ENCODE results near the gene ZBTB7B.

DNA sequence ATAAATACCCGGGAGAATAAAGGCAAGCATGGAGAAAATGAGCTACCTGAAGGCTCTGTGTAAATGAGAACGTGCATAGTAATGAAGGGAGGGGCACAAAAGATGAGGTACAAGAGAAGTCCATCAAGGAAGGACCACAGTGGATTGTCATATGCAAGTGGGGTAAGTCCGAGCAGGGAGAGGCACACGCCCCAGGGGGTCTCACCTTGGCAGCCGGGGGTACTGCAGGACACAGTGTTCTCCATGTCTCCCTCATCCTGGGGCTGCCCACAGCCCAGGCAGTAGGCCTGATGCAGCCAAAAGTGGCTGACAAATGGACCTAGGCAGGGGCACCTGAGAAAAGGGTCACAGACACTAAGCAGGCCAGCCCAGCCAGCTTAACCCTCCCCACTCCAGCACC lies 21.0 kb downstream of the ZBTB7B start:
- TF ChIP-seq, protein P1, sequence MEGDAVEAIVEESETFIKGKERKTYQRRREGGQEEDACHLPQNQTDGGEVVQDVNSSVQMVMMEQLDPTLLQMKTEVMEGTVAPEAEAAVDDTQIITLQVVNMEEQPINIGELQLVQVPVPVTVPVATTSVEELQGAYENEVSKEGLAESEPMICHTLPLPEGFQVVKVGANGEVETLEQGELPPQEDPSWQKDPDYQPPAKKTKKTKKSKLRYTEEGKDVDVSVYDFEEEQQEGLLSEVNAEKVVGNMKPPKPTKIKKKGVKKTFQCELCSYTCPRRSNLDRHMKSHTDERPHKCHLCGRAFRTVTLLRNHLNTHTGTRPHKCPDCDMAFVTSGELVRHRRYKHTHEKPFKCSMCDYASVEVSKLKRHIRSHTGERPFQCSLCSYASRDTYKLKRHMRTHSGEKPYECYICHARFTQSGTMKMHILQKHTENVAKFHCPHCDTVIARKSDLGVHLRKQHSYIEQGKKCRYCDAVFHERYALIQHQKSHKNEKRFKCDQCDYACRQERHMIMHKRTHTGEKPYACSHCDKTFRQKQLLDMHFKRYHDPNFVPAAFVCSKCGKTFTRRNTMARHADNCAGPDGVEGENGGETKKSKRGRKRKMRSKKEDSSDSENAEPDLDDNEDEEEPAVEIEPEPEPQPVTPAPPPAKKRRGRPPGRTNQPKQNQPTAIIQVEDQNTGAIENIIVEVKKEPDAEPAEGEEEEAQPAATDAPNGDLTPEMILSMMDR (IDR thresholded peaks at IDR 0.05) = no peak
- TF ChIP-seq POLR2A (IDR thresholded peaks at IDR 0.05) = no peak

All from tibial nerve (tissue), 3 donors.